Urinary bladder (tissue), 4 donors: ENCODE data around the gene TNIK. TPM values are rescaled to one million over a fixed set of nuclear protein-coding genes. Genes with fewer than 3 reads are reported as not detected.

Source experiments
- DNase-seq: peaks from one replicate; pipeline ENCODE4 v3.0.0-alpha.2; 2015; ENCODE audit errors: extremely low spot score
- H3K27ac ChIP-seq: one replicate; pipeline ENCODE4 v1.5.1; 2013; ENCODE audit warnings: low read depth, mild to moderate bottlenecking, moderate library complexity
- H3K36me3 ChIP-seq: one replicate; pipeline ENCODE4 v1.6.1; 2013; ENCODE audit warnings: mild to moderate bottlenecking, moderate library complexity; ENCODE audit not compliant: insufficient read depth
- H3K4me1 ChIP-seq: one replicate; pipeline ENCODE4 v1.6.1; 2013; ENCODE audit warnings: mild to moderate bottlenecking, moderate library complexity; ENCODE audit not compliant: insufficient read depth
- H3K4me3 ChIP-seq: one replicate; pipeline ENCODE4 v1.5.1; 2013; ENCODE audit warnings: low read depth, low read length
- WGBS: extraction: QIAGEN DNeasy Blood & Tissue Kit; methylation state at CpG from one replicate; pipeline ENCODE4 v1.1.7; 2013; 5-methylcytosine and 5-hydroxymethylcytosine counted together
- polyA plus RNA-seq: library from polyadenylated mRNA; stranded (reverse); fragments of 200-250 nt; gene quantifications from one replicate; pipeline ENCODE4 v1.2.3, GENCODE V29; 2013
- total RNA-seq: library from RNA; depleted of rRNA; stranded (reverse); fragments of >200 nt; gene quantifications from one replicate; pipeline ENCODE4 v1.2.3, GENCODE V29; 2014
- donor health status: healthy with polysubstance abuse.
- donor health status: healthy.

TNIK gene
- total and polyA plus RNA-seq, 2 donors, result 6.5 to 26.6 TPM

GRCh38 chr3:171346582-171347300 lies 113.5 kb downstream of the TNIK start:
- 91% methylated on average over 3 of the region's 3 CpGs for WGBS
- Histone ChIP-seq H3K27ac (no peak overlapping the region), H3K4me3 (no peak overlapping the region), H3K36me3 (no peaks in the 10 kb centered on the region), H3K4me1 (no peaks in the 10 kb centered on the region)
- DNase-seq, result no peak

- no peak for DNase-seq
- H3K36me3 ChIP-seq, result no peaks in the 10 kb centered on the region
- H3K27ac ChIP-seq, result no peak overlapping the region
- H3K4me1 ChIP-seq, result no peaks in the 10 kb centered on the region
- WGBS, result 98% methylated on average over 1 of the region's 1 CpG
- H3K4me3 ChIP-seq, result no peak overlapping the region
Observed at GRCh38 chr3:171346019-171346418, 114.2 kb downstream of the TNIK start.

GRCh38 chr3:171345107-171345843 lies 114.9 kb downstream of the TNIK start:
- Histone ChIP-seq H3K4me1 (no peaks in the 10 kb centered on the region), H3K4me3 (no peak overlapping the region), H3K36me3 (no peaks in the 10 kb centered on the region), H3K27ac (no peak overlapping the region)
- no peak for DNase-seq
- WGBS, result 82% methylated on average over 2 of the region's 2 CpGs

- H3K4me1 ChIP-seq, result no peaks in the 10 kb centered on the region
- H3K36me3 ChIP-seq, result no peaks in the 10 kb centered on the region
- no peak for DNase-seq
- no peak overlapping the region for H3K27ac ChIP-seq
- no peak overlapping the region for H3K4me3 ChIP-seq
- WGBS, result 88% methylated on average over 1 of the region's 1 CpG
Observed at GRCh38 chr3:171343693-171344092, 116.5 kb downstream of the TNIK start.

GRCh38 chr3:171342783-171343420 lies 117.3 kb downstream of the TNIK start:
- WGBS, result 93% methylated on average over 2 of the region's 2 CpGs
- DNase-seq, result no peak
- Histone ChIP-seq H3K27ac (no peak overlapping the region), H3K36me3 (no peaks in the 10 kb centered on the region), H3K4me1 (no peaks in the 10 kb centered on the region), H3K4me3 (no peak overlapping the region)

- no peak for DNase-seq
- WGBS, result 88% methylated on average over 1 of the region's 1 CpG
- no peaks in the 10 kb centered on the region for H3K4me1 ChIP-seq
- H3K27ac ChIP-seq, result no peak overlapping the region
- H3K36me3 ChIP-seq, result no peaks in the 10 kb centered on the region
- H3K4me3 ChIP-seq, result no peak overlapping the region
Observed at GRCh38 chr3:171342200-171342599, 118.0 kb downstream of the TNIK start.

GRCh38 chr3:171340434-171340833 lies 119.8 kb downstream of the TNIK start:
- H3K4me1 ChIP-seq, result no peaks in the 10 kb centered on the region
- WGBS, result 92% methylated on average over 4 of the region's 4 CpGs
- no peak overlapping the region for H3K27ac ChIP-seq
- H3K36me3 ChIP-seq, result no peaks in the 10 kb centered on the region
- no peak for DNase-seq
- no peak overlapping the region for H3K4me3 ChIP-seq

- no peaks in the 10 kb centered on the region for H3K36me3 ChIP-seq
- H3K4me1 ChIP-seq, result no peaks in the 10 kb centered on the region
- H3K4me3 ChIP-seq, result no peak overlapping the region
- no peak for DNase-seq
- whole genome bisulfite sequencing, result 76% methylated on average over 4 of the region's 4 CpGs
- H3K27ac ChIP-seq, result no peak overlapping the region
Observed at GRCh38 chr3:171339598-171339997, 120.6 kb downstream of the TNIK start.

- DNase-seq, result no peak
- no peak overlapping the region for H3K27ac ChIP-seq
- H3K4me3 ChIP-seq, result no peak overlapping the region
- WGBS, result 74% methylated on average over 1 of the region's 1 CpG
- H3K36me3 ChIP-seq, result no peaks in the 10 kb centered on the region
- no peaks in the 10 kb centered on the region for H3K4me1 ChIP-seq
Observed at GRCh38 chr3:171336406-171336805, 123.8 kb downstream of the TNIK start.

- no peak overlapping the region for H3K27ac ChIP-seq
- 97% methylated on average over 3 of the region's 3 CpGs for WGBS
- no peaks in the 10 kb centered on the region for H3K36me3 ChIP-seq
- DNase-seq, result no peak
- H3K4me1 ChIP-seq, result no peaks in the 10 kb centered on the region
- no peak overlapping the region for H3K4me3 ChIP-seq
Observed at GRCh38 chr3:171335559-171335958, 124.6 kb downstream of the TNIK start.

- Histone ChIP-seq H3K27ac (no peak overlapping the region), H3K36me3 (no peaks in the 10 kb centered on the region), H3K4me3 (no peak overlapping the region), H3K4me1 (no peaks in the 10 kb centered on the region)
- 45% methylated on average over 2 of the region's 2 CpGs for WGBS
- DNase-seq, result no peak
Observed at GRCh38 chr3:171334465-171334811, 125.8 kb downstream of the TNIK start.

GRCh38 chr3:171333784-171334464 lies 126.3 kb downstream of the TNIK start:
- no peaks in the 10 kb centered on the region for H3K36me3 ChIP-seq
- H3K4me3 ChIP-seq, result no peak overlapping the region
- DNase-seq, result no peak
- 91% methylated on average over 9 of the region's 9 CpGs for WGBS
- H3K27ac ChIP-seq, result no peak overlapping the region
- no peaks in the 10 kb centered on the region for H3K4me1 ChIP-seq

- no peak overlapping the region for H3K4me3 ChIP-seq
- no peaks in the 10 kb centered on the region for H3K4me1 ChIP-seq
- DNase-seq, result no peak
- no peaks in the 10 kb centered on the region for H3K36me3 ChIP-seq
- 93% methylated on average over 3 of the region's 3 CpGs for WGBS
- no peak overlapping the region for H3K27ac ChIP-seq
Observed at GRCh38 chr3:171330938-171331337, 129.3 kb downstream of the TNIK start.
